Upper lobe of left lung (tissue), 4 donors: ENCODE data around the gene DLEC1.

ENCODE experiments used
- CTCF ChIP-seq, 6 experiments: fragments of 450-650 bp in 4 of 6; fragments of 200-600 bp in 2 of 6; sonication (generic) in 2 of 6; IDR thresholded peaks; one replicate each; pipeline ENCODE4 v1.5.1; 2016 to 2019; ENCODE audit warnings: antibody characterized with exemption in 6 of 6
- EP300 ChIP-seq, 4 donors: sonication (generic); formaldehyde crosslinking; IDR thresholded peaks; one replicate each; pipeline ENCODE4 v1.5.1; 2017; ENCODE audit warnings: antibody characterized with exemption in 4 of 4, control low read depth in 2 of 4
- POLR2A ChIP-seq, 4 donors: fragments of 450-650 bp; IDR thresholded peaks; one replicate each; pipeline ENCODE4 v1.5.1; 2016 to 2017; ENCODE audit warnings: antibody characterized with exemption in 4 of 4, mild to moderate bottlenecking in 2 of 4
- POLR2AphosphoS5 ChIP-seq, 2 donors: sonication (generic); formaldehyde crosslinking; IDR thresholded peaks; one replicate each; pipeline ENCODE4 v1.5.1; 2017; ENCODE audit warnings: antibody characterized with exemption in 2 of 2

- TF ChIP-seq CTCF (IDR thresholded peaks at IDR 0.05): peak in 1 of 6 experiments; percentile 5
- TF ChIP-seq EP300 (IDR thresholded peaks at IDR 0.05): peak in 1 of 4 donors; percentile 86
- TF ChIP-seq POLR2AphosphoS5 (IDR thresholded peaks at IDR 0.05): no peak
- peak in 2 of 4 donors; percentile 55 to 61 for TF ChIP-seq POLR2A (IDR thresholded peaks at IDR 0.05)
These were observed 125.6 kb downstream of the DLEC1 start for GRCh38 chr3:38164643-38164951.
